Measurements from ENCODE around the gene GTF3C5.

- TF ChIP-seq CTCF (conservative IDR thresholded peaks at IDR 0.05; ENCODE audit: low read length), result no peak
- no peak for TF ChIP-seq EZH2phosphoT487 (IDR thresholded peaks at IDR 0.05; ENCODE audit: borderline replicate concordance, low read depth, low read length)
Measured at GRCh38 chr9:133045132-133045531, 14.3 kb downstream of the GTF3C5 start.

Measured in OCI-LY7 (cell line).